Testis (tissue), 2 donors: ENCODE results near the gene NET1.
"Not testable (repeated sequence)": the region's sequence is repeated elsewhere in the genome, so short reads cannot be mapped to it uniquely, and the experiment has no call there.

Source experiments
- POLR2A ChIP-seq: fragments of 450-650 bp; IDR thresholded peaks from one replicate; pipeline ENCODE4 v1.6.1; 2017; ENCODE audit warnings: antibody characterized with exemption, mild to moderate bottlenecking, moderate library complexity
- TF ChIP-seq, protein P1 (sequence below), 3 experiments: fragments of 450-650 bp in 2 of 3; fragments of 200-600 bp in 1 of 3; sonication (generic) in 1 of 3; IDR thresholded peaks; one replicate each; pipeline ENCODE4 v1.5.1; 2016 to 2019; ENCODE audit warnings: antibody characterized with exemption in 3 of 3, mild to moderate bottlenecking in 2 of 3, moderate library complexity in 1 of 3

GRCh38 chr10:5475088-5475487, 62.7 kb downstream of the NET1 start:
- TF ChIP-seq, protein P1, sequence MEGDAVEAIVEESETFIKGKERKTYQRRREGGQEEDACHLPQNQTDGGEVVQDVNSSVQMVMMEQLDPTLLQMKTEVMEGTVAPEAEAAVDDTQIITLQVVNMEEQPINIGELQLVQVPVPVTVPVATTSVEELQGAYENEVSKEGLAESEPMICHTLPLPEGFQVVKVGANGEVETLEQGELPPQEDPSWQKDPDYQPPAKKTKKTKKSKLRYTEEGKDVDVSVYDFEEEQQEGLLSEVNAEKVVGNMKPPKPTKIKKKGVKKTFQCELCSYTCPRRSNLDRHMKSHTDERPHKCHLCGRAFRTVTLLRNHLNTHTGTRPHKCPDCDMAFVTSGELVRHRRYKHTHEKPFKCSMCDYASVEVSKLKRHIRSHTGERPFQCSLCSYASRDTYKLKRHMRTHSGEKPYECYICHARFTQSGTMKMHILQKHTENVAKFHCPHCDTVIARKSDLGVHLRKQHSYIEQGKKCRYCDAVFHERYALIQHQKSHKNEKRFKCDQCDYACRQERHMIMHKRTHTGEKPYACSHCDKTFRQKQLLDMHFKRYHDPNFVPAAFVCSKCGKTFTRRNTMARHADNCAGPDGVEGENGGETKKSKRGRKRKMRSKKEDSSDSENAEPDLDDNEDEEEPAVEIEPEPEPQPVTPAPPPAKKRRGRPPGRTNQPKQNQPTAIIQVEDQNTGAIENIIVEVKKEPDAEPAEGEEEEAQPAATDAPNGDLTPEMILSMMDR (IDR thresholded peaks at IDR 0.05) = not testable (repeated sequence)
- not testable (repeated sequence) for TF ChIP-seq POLR2A
